H1 (cell line): Measurements from ENCODE around the gene KRT81. TPM values are rescaled to one million over a fixed set of nuclear protein-coding genes. Genes with fewer than 3 reads are reported as not detected.

Source experiments
- POLR2A ChIP-seq, 2 experiments: IDR thresholded peaks; 1 replicate in 1 of 2; 2 replicates in 1 of 2; pipeline ENCODE4 v1.6.1; 2011; ENCODE audit warnings: low read depth in 2 of 2, low read length in 2 of 2, mild to moderate bottlenecking in 2 of 2; ENCODE audit errors: control extremely low read depth in 1 of 2
- SIN3A ChIP-seq, 2 experiments: IDR thresholded peaks in 1 of 2; conservative IDR thresholded peaks in 1 of 2; 2 replicates each; pipeline ENCODE4 v1.6.1; 2011 to 2012; ENCODE audit warnings: low read length in 2 of 2, improper control_type of control experiment in 1 of 2, low read depth in 1 of 2, mild to moderate bottlenecking in 1 of 2
- SRF ChIP-seq: IDR thresholded peaks from 2 replicates; pipeline ENCODE4 v1.6.1; 2011; ENCODE audit warnings: mild to moderate bottlenecking, low read depth, low read length, moderate library complexity
- YY1 ChIP-seq: IDR thresholded peaks from 2 replicates; pipeline ENCODE4 v1.6.1; 2011; ENCODE audit warnings: low read depth, mild to moderate bottlenecking, low read length
- polyA plus RNA-seq, 7 experiments: library from polyadenylated mRNA; depleted of rRNA in 3 of 7; stranded (reverse) in 5 of 7; unstranded in 2 of 7; fragments of >200 nt in 5 of 7; fragments of 200-250 nt in 2 of 7; gene quantifications; 1 replicate in 5 of 7; 2 replicates in 1 of 7; 4 replicates in 1 of 7; pipeline versions ENCODE4 v1.2.1 to v1.2.3, GENCODE V29; 2011 to 2013; ENCODE audit warnings: missing spikeins in 2 of 7, mixed read lengths in 2 of 7
- total RNA-seq: library from RNA; stranded (reverse); fragmentation: NEBNext Ultra II Directional; extraction: Animal tissue kit (Norgen Biotek cat#: 25700); gene quantifications from 2 replicates; pipeline ENCODE4 v1.2.1, GENCODE V29; 2021

The KRT81 gene
- total and polyA plus RNA-seq, 2 of the 8 experiments (the other 6 are each of a cell fraction or from before 2014, with no cell fraction given) = not detected

DNA sequence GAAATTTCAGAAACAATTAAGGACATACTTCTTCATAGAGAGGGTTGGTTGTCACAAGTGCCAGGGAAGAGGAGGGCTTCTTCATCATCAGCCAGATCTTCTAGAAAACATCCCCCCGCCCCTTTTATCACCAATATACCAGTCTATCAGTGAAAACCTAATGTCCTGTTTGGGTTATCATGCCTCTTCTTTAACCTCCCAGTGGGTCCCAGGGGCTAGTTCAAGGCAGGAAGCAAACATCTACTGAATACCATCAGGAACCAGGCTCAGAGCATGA, 30.2 kb downstream of the KRT81 start (continued):
- TF ChIP-seq POLR2A (IDR thresholded peaks at IDR 0.05; ENCODE audit: control extremely low read depth in 1 of 2, low read depth in 2 of 2, low read length in 2 of 2) = no peak
- no peak for TF ChIP-seq SRF
- TF ChIP-seq YY1 = no peak
- TF ChIP-seq SIN3A (conservative IDR thresholded peaks at IDR 0.05 in 1 of 2, IDR thresholded peaks at IDR 0.05 in 1 of 2; ENCODE audit: low read depth in 1 of 2, low read length in 2 of 2) = no peak
